Osteoblast (primary cell): ENCODE data around the gene APBA2. TPM values are rescaled to one million over a fixed set of nuclear protein-coding genes. Genes with fewer than 3 reads are reported as not detected.

Experiments
- DNase-seq: peaks from one replicate; pipeline ENCODE4 v3.0.0; 2011; ENCODE audit warnings: low spot score, mixed read lengths; ENCODE audit not compliant: insufficient read length; ENCODE audit errors: missing footprints
- H2AFZ ChIP-seq: 2 replicates; pipeline ENCODE4 v1.6.0; 2011; ENCODE audit warnings: mild to moderate bottlenecking, low read length
- H3K27ac ChIP-seq: 2 replicates; pipeline ENCODE4 v1.5.1; 2011; ENCODE audit warnings: mild to moderate bottlenecking, low read depth, low read length, moderate library complexity
- H3K27me3 ChIP-seq: 2 replicates; pipeline ENCODE4 v1.6.0; 2012; ENCODE audit warnings: mild to moderate bottlenecking, control low read depth, inconsistent platforms, low read length, moderate library complexity; ENCODE audit not compliant: insufficient read depth
- H3K36me3 ChIP-seq: 2 replicates; pipeline ENCODE4 v1.5.1; 2011; ENCODE audit warnings: mild to moderate bottlenecking, low read length, control low read depth, moderate library complexity; ENCODE audit not compliant: insufficient read depth
- H3K4me1 ChIP-seq: 2 replicates; pipeline ENCODE4 v1.5.1; 2011; ENCODE audit warnings: mild to moderate bottlenecking, low read length, control low read depth, moderate library complexity; ENCODE audit not compliant: insufficient read depth
- H3K4me2 ChIP-seq: 2 replicates; pipeline ENCODE4 v1.6.0; 2011; ENCODE audit warnings: mild to moderate bottlenecking, low read length; ENCODE audit not compliant: insufficient read depth
- H3K4me3 ChIP-seq: fragments of 200-600 bp; sonication (generic); 3 replicates; pipeline ENCODE4 v1.5.1; 2012; ENCODE audit warnings: mild to moderate bottlenecking, low read length, inconsistent platforms; ENCODE audit not compliant: insufficient read depth
- H3K79me2 ChIP-seq: 2 replicates; pipeline ENCODE4 v1.6.0; 2012; ENCODE audit warnings: mild to moderate bottlenecking, low read length, control low read depth, inconsistent platforms; ENCODE audit not compliant: insufficient read depth
- H3K9me3 ChIP-seq: 2 replicates; pipeline ENCODE4 v1.5.1; 2011; ENCODE audit warnings: low read depth, low read length, control low read depth
- H4K20me1 ChIP-seq: 2 replicates; pipeline ENCODE4 v1.6.0; 2012; ENCODE audit warnings: mild to moderate bottlenecking, low read length, control low read depth; ENCODE audit not compliant: insufficient read depth
- CTCF ChIP-seq: IDR thresholded peaks from 2 replicates; pipeline ENCODE4 v1.5.1; 2011; ENCODE audit warnings: mild to moderate bottlenecking, low read depth, low read length, moderate library complexity; ENCODE audit errors: extremely low read depth
- total RNA-seq: library from RNA; depleted of rRNA; stranded (reverse); fragments of >200 nt; gene quantifications from 2 replicates; pipeline ENCODE4 v1.2.3, GENCODE V29; 2012

APBA2 gene
- total RNA-seq, 1 donor, result 6.2 TPM

DNA sequence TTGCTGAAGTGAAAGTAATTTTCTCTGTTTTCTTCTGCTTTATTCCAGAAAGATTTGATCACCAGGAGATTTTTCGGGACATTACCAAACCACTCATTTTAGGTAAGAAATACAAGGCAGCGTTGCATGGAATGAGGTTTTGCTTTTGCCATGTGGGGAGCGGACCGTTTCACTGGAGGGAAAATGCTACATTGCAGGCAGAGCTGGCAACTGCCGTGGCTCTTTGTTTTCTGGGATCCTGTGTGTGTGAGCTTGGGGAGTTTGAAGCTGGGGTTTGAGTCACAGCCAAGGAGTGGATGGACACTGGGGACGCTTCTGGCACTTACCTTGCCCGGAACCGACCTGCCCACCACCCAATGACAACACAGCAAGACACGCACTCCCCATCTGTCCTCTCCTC, 109.9 kb downstream of the APBA2 start:
- Histone ChIP-seq H2AFZ (no peak overlapping the region), H3K4me2 (no peak overlapping the region)

DNA sequence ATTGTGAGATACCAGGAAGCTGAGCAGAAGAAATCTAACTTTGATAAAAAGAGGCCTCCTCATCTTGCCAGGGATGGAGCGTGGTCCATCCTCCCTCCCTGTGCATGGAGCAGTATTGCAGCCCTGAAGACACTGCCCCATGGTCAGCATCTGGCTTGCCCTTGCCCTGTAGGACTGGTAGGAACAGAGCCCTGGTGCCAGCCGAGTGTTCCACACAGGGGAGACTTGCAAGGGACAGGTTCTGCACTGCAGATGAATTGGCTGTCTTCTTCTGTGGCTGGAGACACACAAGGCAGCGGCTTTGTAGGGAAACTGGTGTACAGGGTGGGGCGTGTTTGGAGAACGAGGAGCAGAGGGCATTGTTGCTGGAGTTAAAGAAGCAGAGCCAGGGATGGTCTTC, 110.5 kb downstream of the APBA2 start:
- Histone ChIP-seq H3K27me3 (no peaks in the 10 kb centered on the region), H3K79me2 (no peaks in the 10 kb centered on the region), H2AFZ (no peak overlapping the region), H3K36me3 (no peaks in the 10 kb centered on the region), H3K4me3 (no peak overlapping the region), H3K4me1 (no peaks in the 10 kb centered on the region), H4K20me1 (no peaks in the 10 kb centered on the region), H3K27ac (no peak overlapping the region), H3K9me3 (no peaks in the 10 kb centered on the region), H3K4me2 (no peak overlapping the region)
- no peak for DNase-seq
- TF ChIP-seq CTCF, result no peak

More for the DNA sequence above, 109.9 kb downstream of the APBA2 start:
- no peaks in the 10 kb centered on the region for H3K79me2 ChIP-seq
- DNase-seq, result no peak
- TF ChIP-seq CTCF, result no peak
- H3K36me3 ChIP-seq, result no peaks in the 10 kb centered on the region
- no peak overlapping the region for H3K27ac ChIP-seq
- no peaks in the 10 kb centered on the region for H3K4me1 ChIP-seq
- no peaks in the 10 kb centered on the region for H3K9me3 ChIP-seq
- H3K4me3 ChIP-seq, result no peak overlapping the region
- no peaks in the 10 kb centered on the region for H4K20me1 ChIP-seq
- no peaks in the 10 kb centered on the region for H3K27me3 ChIP-seq

- H3K4me2 ChIP-seq, result no peak overlapping the region
- H3K9me3 ChIP-seq, result no peaks in the 10 kb centered on the region
- no peak for DNase-seq
Observed at GRCh38 chr15:28996953-28997352, 111.2 kb downstream of the APBA2 start.

DNA sequence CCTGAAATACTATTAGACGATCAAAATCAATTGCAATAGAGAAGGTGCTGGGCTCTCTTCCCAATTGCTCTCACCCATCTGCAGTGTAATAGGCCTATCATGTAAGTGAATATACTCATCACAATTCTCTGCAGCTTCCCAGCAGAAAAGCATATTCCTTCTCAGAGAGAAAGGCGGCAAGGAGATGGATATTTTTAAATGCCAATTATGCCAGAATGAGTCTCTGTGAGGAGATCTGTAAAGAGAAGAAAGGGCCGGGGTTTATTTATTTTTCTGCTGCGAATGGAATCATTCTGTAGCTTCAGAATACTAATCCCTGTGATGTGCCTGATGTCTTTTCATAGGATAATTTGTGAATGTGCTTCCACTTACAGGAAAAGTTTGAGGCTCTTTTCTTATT, 112.0 kb downstream of the APBA2 start:
- Histone ChIP-seq H3K4me1 (no peaks in the 10 kb centered on the region), H3K27me3 (no peaks in the 10 kb centered on the region), H4K20me1 (no peaks in the 10 kb centered on the region), H3K4me2 (no peak overlapping the region), H3K4me3 (no peak overlapping the region), H3K79me2 (no peaks in the 10 kb centered on the region), H3K9me3 (no peaks in the 10 kb centered on the region), H3K27ac (no peak overlapping the region), H2AFZ (no peak overlapping the region), H3K36me3 (no peaks in the 10 kb centered on the region)
- no peak for TF ChIP-seq CTCF
- DNase-seq, result no peak

More at GRCh38 chr15:28996953-28997352, 111.2 kb downstream of the APBA2 start:
- no peak for TF ChIP-seq CTCF
- Histone ChIP-seq H3K79me2 (no peaks in the 10 kb centered on the region), H3K27me3 (no peaks in the 10 kb centered on the region), H3K4me1 (no peaks in the 10 kb centered on the region), H3K27ac (no peak overlapping the region), H2AFZ (no peak overlapping the region), H4K20me1 (no peaks in the 10 kb centered on the region), H3K36me3 (no peaks in the 10 kb centered on the region), H3K4me3 (no peak overlapping the region)
